Activated T-helper 1 cell treated with anti-CD3 and anti-CD28 coated beads, Interleukin-2, amount 50 U/mL, for 16 hours (primary cell): ENCODE results near the gene CADM1.

Experiments
- DNase-seq, 2 donors: peaks; one replicate each; pipeline ENCODE4 v3.0.0-alpha.2; 2020; ENCODE audit warnings: low read depth in 1 of 2, low spot score in 1 of 2

Gene CADM1

DNA sequence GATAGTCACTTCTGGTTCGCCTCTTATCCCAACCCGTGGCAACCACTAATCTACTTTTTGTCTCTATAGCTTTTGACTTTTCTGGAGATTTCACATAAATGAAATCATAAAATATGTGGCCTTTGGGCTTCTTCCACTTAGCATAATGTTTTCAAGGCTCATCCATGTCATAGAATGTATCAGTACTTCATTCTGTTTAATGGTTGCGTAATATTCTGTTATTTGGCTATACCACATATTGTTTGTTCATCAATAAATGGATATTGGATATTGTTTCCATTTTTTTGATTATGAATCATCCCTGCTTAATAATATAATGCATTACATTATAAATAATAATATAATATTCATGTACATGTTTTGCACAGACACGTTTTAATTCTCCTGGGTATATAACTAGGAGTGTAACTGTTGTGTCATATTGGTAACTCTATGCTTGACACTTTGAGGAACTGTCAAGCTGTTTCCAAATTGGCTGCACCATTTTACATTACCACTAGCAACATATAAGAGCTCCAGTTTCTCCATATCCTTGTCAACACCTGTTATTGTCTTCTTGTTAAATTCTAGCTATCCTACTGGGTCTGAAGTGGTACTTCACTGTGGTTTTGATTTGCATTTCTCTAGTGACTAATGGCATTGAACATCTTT is 181.5 kb downstream of the CADM1 start:
- no peak for DNase-seq

DNA sequence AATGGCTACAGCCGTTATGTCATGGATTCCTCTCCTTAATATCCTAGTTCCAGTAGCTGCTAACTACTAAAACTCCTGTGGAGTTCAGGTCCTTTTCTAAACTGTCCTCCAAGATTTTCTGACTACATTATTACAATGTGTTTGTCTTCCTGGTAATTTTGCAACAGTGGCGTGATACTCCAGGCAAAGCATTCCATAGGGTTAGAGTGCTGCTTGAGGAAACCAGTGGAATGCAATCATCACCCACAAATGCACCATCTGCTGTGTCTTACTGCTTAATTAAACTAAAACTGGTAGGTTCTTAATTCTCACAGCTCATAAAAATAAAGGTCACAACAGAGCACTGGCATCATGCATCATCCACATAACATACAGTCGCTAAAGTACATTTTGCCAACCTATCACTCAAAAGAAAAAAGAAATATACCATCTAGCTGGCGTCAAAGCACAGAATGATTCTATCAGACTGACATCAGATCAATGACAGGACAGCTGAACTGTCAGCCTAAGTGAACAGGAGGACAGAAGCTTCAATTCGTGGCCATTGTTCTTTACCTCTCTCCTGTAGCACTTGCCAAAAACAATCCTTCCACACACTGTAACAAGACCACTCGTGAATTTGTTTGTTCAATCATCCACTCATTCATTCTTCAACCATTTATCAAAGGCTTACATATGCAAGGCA is 182.5 kb downstream of the CADM1 start:
- no peak for DNase-seq

DNA sequence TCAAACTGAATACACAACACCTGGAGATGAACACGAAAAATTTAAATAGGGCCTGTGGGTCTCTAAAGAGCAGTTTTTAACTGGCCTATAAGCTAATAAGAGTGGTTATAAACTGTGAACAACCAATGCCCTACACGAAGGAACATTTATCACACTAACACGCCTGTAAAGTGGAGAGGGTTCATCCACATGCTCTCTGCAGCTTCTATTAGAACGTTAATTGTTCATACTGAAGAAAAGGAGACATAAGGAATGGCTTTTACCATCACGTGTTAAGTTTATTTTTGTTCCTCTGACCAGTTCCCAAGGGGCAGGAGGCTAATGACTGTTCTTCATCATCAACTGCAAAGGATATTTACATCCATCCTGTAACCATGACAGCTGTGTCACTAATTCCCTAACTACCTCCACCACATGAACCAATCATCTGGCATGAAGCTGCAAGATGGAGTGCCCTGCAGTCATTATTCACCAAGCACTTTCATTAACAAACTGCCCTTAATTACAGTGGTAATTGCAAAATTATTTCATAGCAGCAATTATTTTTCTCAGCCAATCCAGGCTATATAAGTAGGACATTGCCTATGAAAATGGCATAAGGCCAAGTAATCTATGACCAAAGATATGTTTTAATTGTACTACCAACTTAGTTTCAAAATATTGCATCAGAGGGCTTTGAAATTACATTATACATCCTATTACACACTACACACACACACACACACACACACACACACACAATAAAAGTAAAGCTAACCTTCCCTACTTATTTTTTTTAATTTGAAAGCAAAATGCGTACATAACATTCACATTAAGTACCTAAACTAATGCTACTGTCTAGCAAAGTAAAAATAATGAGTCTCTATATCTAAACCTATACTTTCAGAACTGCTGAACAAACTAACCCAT is 186.7 kb downstream of the CADM1 start:
- DNase-seq: no peak

DNA sequence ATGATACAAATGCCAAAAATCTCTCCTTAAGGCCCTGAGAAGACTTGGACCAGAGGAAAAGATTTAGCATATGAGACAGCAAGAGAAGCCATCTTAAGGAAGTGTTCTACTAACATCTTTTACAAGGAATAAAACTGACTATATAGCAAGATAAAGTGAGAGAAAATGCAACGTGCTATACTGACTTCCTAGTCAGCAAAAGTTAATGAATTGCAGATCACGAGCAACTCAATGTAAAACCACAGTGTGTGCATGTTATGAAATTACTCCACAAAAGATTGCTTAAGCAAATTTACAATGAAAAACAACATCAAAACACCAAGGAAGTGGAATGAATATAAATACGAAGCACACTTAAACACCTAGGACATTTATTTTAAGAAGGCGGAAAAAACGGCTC is 187.5 kb downstream of the CADM1 start:
- DNase-seq: no peak

DNA sequence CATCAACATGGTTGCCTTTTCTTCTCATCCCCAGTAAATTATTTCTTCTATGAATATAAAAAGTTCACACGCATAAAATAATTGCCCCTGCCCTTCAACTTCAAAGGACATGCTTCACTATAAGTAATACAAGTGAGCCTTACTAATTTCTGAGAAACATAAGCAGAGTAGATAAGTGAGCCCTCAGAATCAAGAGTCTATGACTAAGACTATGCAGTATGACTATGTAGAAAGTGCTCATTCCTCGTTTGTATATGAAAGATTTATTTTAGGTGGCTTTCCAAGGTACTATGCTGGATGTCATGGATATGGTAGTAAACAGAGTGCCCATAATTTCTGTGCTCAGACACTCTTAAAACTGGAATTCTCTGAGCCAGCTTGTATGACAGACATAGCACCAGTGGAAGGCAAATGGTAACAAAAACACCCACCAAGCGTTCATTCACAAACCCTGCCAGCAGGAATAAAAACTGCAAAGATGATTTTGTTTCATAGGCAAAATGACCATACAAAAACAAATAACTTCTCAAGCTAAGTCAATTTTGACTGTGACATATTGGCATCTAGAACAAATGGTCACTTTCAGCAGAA is 189.8 kb downstream of the CADM1 start:
- no peak for DNase-seq

DNA sequence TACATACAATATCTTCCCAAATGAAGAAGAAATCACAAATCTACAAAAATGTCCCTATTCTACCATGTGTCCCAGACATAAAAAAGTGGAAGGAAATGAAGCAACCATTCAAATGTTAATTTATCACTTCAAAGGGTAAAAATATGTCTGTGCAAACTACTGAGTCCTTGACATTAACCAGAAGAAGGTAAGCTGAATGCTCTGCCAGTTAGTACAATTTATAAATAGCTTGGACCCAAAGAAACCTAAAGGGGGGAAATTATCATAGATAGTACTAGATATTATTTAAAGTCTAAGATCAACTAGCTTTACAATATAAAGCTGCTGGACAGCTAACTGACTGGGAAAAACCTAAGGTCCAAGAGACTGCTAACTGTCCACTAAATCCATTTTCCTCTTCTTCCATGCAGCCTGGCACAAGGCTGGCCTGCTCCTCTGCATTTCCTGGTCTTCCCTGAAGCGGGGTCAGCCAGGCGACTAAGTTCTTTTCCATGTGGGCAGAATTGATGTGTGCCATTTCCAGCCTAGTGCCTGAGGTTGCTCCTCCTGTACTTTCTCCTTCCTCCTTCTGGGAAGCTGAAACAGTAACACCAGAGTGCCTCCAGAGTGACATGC is 190.9 kb downstream of the CADM1 start:
- DNase-seq: no peak

DNA sequence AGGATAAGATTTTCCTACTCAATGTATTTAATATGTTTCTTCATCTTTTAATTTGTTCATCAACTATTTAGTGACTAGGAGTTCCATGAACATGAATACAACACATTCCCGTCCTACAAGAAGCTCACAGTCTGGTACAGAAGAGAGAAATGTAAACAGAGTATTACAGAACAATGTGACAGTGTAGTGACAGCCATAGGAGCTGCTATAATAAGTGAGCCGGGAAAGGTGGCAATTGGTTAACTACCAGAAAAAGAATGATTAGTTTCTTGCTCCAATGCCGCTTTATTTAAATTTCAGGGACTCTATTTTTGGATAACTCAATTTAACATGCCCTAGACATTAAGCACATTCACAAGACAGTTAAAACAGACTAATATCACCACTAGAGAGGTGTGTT is 192.3 kb downstream of the CADM1 start:
- DNase-seq: no peak

DNA sequence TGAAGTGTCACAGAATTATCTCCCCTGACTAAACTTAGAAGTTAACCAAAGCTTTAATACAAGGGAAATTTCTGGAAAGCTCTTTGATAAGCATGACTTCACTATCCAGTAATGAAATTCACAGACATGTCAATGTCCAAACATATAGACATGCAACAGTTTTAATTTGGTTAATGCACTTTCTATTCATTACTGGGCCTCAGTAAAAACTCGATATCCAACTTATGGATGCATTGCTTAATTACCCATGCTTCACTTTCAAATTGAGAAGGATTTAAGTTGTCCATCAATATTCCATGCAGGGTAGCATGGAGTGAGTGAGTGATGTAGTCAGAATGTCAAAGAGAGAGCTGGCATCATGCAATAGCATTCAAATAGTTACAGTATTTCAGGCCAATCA is 197.5 kb downstream of the CADM1 start:
- no peak for DNase-seq

DNA sequence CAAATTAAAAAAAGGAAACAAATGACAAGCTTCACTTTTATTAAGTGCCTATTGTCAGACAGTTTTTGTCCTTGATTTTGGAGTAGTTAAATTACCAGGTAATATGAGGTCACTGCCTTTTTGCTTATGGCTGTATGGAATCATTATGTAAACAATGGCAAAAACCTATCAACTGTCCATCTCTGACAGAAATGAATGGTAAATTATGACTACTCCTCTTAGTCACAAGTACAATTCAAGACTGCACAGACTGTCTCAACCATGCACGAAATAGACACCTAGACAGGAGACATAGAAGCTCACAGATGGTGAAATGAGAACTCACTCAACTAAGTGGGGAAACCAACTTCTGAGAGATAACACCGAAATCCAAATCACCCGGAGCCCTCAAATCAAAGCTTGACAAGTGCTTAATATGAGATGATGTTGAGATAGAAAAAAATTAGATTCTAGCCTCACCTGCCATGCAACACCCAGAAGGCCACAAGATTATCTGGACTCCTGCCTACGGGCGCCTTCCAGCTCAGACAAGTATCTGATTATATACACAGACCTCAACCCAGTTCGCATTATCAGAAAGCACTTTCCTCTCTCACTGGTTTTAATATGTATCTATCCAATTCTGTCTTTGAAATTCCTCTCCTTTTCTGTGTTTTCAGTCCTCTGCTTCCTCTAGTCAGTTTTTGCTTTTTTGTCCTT is 199.3 kb downstream of the CADM1 start:
- no peak for DNase-seq

DNA sequence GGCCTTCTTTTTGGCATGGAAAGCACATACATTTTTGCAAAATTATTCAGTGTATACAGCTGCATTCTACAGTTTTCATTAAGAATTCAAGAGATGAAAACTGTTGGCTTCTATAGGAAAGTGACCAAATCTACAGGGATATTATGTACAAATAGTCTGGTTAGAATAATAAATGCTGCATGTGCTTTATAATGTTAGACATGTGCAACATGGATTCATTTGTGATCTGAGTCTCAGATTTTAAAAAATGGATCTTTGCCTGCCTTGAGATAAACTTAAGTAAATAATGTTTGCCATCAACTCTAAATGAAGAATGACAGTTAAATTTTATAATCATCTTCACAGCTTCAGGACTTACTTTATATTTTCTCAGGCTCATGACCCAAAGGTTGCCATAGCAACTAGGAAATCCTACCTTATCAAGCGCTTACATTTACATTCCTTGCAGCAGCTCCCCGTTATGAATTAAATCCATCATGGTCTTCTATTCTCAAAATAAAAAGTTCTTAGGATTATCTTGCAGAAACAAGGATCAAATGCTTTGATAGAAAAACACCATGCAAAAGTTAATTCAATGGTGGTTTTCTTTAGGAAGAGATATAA is 200.2 kb downstream of the CADM1 start:
- DNase-seq: no peak

DNA sequence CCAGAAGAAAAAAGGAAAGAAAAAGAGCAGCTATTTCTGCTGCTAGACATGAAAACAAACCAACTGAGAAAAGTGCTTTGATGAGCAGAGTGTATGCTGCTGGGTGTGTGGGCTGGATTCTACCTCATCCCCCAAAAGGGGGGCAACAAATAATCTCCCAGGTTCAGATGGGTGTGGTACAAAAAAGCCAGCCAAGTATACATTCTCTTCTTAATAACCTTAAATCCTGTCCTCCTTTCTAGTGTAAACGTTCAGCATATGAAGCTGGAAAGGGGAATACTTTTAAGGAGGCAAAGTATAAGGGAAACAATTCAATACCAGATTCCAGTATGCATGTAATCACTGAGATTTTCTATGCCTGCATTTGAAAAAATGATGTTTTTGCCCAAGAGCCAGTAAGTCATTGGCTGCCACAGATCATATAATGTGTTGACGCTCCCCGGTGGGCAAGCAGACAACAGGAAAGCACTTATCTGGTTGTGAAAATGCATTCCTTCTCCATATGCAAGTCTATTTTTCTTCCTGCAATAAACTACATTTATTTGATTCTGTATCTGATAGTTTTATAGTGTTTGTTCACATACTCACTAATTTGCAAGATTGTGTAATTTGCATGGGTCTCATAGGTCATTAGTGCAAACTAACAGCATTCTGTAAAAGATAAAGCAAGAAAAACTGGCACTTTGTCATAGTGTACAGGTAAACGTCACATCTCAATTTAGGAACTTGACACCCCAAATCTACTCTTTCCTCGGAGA is 201.1 kb downstream of the CADM1 start:
- DNase-seq: no peak

DNA sequence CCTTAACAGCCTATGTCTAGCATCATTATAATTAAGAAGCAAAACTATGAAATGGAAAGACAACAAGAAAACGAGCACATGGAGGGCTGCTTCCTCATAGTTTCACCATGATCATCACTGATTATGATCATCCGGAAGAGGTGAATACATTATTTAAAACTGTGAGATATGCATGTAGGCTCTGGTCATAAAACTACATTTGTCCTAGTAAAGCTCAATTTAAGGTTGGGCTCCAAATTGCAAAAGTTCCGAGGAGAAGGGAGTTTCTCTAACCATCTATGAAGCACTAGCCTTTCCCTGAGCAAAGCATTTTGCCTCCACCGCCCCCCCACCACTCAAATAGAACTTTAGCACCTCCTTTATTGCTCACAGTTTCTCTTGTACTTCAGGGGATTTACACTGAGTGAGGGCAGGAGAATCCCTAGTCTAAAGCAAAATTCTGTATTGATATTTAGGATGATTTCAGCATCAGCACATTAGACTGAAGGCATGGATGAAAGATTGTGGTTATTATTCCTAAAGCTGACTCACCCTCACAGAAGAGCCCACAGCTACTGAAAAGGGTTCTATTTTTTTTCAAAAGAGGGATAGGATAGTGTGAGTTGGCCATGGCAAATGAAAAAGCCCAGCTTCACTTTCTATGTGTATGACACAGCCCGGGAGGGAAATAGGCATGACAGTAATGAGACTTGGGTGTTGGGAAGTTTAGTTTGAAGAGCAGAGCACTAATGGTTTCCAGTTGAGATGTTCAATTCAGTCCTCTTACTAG is 203.4 kb downstream of the CADM1 start:
- no peak for DNase-seq

DNA sequence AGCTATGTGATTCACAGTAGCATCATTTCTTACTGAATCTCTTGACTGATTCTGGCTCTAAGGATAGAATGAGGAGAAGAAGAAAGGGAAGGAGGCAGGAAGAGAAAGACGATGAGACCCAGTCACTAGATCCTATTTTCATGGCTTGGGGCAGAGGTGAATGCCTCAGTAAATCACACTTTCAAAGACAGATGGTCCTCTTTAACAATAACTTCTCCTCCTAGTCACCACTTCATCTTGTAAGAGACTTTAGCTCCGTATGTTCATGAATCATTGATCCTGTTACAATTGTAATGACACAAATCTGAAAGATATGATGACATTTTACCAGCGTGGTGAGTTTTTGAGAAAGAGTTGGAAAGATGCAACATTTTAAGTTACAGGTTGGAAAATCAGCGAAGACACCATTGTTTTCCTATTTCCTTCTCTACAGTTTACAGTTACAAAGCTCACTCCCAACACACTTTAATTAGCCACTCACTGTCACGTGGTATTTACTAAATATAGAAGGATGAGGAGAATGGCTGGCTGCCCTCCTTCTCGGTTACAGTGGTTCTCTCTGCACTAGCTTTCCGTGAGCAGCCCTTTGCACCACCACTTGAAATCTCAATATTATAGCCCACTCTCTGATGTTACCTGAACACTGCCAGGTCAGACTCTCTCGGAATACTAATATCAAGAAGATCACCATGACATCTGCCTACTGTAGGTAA is 205.8 kb downstream of the CADM1 start:
- no peak for DNase-seq

DNA sequence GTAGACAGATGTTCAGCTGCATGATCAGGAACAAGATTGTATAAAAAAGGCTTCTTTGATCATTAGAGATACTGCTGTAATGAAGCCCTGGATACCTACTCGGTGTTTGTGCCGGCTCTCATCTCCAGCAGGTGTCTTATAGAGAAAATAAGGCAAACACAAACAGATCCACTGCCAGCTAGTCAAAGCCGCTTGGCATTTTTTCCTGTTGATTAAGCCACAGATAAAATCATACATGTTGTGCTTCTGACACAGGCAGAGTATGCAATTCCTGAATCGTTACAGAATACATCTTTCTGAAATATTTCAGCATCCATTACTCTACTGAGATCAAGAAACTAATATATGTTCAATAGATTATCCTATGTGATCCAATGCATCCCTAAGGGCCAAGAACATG is 206.9 kb downstream of the CADM1 start:
- no peak for DNase-seq

DNA sequence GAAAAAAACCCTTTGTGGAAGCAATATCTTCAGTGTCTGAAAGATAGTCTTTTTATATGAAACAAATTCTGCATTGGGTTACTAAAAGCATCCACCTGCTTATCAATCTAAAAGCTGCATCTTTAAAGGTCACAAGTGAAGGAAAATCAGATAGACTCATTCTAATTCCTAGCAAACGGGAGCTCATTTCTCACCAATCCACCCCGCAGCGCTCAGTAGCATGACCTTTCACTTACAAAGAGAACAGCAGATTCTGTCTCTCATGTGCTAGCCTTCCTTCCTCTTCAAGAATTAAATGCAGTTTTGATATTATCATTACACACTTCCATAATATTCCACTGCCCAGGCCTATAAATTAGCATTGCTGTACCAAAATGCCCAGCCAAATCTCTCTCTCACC is 212.9 kb downstream of the CADM1 start:
- no peak for DNase-seq

DNA sequence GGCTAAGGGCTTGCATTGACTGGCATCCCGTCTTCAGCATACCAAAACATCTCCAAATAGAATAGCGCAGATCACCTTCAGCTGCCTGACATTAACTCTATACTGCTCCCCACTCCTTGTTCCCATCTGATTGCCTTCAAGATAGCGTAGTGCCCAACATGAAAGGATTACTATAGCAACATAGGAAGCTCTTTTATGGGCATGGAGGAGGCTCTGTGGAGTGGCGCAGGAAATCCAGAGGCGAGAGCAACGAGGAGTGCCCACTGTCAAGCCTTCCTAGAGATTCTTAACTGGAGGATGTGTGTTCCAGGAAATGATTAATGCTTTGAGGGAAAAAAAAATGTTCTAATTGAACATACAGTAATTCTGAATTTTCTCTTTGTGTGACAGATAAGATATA is 213.3 kb downstream of the CADM1 start:
- no peak for DNase-seq

DNA sequence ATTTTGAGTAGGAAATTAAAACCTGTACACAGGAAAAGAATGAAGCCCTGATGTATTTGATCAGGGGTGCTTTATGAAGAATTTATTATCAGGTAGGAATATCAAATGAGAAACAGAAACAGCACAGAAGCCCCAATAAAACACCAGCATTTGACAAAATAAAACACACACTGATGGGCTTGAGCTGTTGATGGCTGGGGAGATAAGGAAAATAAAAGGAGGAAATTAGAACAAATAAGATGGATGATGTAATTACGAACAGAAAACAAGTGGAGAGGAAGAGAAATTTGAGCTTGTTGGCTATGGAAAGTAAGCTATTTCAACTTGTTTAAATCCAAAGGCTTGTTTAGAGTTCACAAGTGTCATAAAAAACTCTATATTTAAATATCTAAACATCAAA is 213.7 kb downstream of the CADM1 start:
- no peak for DNase-seq

DNA sequence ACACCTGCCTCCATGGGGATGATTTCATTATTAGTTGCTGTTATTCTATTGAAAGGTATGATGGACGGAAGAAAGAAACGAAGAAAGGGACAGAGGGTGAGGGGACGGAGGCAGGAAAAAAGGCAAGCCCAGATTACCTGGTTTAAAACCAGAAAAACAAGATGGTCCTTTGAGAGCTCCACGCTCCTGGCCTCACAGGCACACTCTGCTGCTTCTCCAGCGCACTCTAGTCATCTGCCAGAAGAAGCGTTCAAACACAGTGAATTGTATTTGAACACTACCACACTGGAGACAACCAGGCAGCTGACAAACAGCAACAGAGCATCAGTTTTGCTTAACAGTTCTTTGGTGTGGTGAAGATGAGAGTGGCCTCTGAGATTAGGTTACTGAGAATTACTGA is 216.9 kb downstream of the CADM1 start:
- DNase-seq: no peak
